Ureter (tissue), 1 donor: ENCODE measurements around the gene MARCHF10. TPM values are rescaled to one million over a fixed set of nuclear protein-coding genes. Genes with fewer than 3 reads are reported as not detected.

Experiments used
- DNase-seq: peaks from one replicate; pipeline ENCODE4 v3.0.0-alpha.2; 2020; ENCODE audit warnings: low spot score
- total RNA-seq: library from RNA; stranded (reverse); gene quantifications from one replicate; pipeline ENCODE4 v1.2.4, GENCODE V29; 2023
- donor health status: DM: yes; HTN: yes; CAD: no.

Gene MARCHF10
- total RNA-seq, 1 donor from 2014 or later: 0.60 TPM

DNA sequence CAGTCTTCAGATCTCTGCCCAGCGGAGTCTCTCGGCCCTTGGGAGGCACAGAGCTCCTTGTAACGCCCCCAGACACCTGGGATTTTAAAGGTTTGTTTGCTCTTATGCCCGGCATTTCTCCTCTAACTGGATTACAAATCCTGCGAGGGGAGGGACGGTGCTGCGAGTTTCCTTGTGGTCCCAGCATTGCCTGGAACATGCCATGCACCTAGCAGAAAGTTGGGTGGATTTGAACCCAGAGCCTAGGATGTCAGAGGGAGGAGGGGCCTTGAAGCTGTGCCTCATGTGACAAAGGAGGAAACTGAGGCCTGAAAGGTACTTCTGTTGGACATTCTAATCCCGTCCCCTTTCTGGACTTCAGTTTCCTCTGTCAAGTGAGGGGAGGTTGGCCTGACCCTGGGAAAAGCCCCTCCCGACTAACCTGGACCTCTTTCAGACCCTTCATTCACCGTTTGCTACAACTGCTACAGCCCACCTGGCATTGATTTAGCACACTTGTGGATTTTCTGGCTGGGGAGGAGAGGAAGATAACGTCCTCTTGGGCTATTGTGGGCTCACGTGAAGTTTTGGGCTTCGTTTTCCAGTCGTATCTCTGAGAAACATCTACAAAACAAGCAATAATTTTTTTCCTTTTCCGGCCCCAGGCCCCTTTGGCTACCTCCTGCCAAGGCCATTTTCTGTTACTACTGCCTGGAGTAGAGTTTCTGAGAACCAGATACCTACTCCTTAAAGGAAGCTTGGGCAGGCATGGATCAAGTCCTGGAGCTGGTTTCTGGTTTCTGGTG is 149.8 kb downstream of the MARCHF10 start:
- DNase-seq: no peak

- no peak for DNase-seq
These were observed 150.4 kb downstream of the MARCHF10 start for GRCh38 chr17:62657690-62658089.

DNA sequence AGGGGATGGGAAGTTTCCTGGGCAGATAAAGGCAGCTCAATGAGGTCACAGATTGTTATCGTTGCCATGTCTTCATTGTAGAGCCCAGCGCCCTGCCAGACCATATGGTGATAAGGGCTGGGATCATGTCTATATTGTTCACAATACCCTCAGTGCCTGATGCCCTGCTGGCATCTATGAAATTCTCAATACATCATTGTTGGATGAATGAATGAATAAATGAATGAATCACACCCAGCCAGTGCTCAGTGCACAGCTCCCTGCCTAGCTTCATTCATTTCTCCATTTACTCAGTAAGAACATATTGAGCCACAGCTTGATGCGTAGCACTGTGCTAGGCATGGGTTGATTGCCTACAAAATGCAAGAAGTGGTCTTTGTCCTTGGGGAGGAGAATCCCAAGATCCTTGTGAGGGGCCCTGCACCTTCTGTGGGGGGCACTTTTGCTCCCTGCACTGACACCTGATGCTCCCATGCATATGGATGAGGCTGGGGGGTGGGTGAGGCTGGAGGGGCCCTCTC is 150.9 kb downstream of the MARCHF10 start:
- no peak for DNase-seq

DNA sequence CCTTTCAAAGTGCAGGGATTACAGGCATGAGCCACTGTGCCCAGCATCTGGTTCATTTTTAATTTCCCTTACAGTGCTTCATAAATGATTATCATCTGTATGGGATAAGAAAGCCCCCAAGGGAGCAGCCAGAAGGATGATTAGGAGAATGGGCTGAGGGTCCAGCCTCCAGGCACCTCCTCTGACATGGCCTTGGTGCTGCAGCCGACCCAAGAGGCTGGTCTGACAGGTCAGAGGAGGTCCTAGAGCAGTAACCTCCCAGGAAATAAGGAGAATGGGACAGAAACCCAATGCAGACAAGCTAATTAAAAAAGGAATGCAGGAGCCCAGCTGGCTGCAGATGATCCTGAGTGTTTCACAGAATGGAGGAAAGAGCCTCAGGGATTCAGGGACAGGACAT is 151.7 kb downstream of the MARCHF10 start:
- no peak for DNase-seq

GRCh38 chr17:62655656-62656055 is 152.5 kb downstream of the MARCHF10 start:
- DNase-seq: no peak

GRCh38 chr17:62653826-62654761 is 154.0 kb downstream of the MARCHF10 start:
- peak; percentile 63 for DNase-seq

DNA sequence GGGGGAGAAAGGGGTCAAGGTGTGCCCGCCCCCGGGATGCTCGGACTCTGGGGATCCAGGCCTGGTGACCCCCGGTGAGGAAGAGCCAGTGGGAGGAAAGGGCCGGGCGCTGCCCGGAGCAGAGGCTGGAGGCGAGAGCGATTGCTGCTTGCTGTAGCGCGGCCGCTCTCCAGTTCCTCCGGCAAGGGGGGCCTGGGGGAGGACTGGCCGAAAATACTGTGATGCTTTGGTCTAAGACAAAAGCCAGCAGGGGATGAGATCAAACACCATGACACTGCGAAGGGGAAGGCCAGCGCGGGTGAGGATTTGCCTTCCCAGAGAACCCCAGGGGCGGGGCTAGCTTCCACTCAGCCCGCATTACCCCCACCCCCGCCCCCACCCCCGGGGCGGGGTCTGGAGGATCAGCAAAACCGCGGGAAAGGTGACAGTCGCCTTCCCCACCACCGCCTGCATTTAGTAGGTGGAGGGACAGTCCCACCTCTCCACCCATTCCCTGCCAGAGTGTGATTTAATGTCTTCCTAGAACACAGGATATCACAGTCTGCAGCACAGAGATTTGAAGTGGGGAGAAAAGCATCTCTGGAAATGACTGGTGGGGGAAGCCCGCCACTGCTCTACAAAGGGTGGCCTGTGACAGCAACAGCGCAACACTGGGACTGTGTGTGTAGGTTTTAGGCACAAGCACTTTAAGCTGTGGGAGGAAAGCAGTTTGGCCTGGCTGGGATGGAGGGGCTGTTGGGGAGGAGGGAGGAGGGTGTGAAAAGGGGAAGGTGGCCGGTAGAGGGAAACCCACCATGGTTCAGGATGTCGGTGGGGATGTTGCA is 154.9 kb downstream of the MARCHF10 start:
- peak; percentile 70 for DNase-seq

- peak; percentile 71 for DNase-seq
These were observed 155.7 kb downstream of the MARCHF10 start for GRCh38 chr17:62652251-62653001.

Other genes starting within 250 kb of the MARCHF10 start
- gene MRC2, start 180.6 kb downstream of the MARCHF10 start, total RNA-seq: 40.0 TPM
- gene TANC2, start 157.9 kb upstream of the MARCHF10 start, total RNA-seq: 177 TPM